ENCODE measurements around the gene IRF2.

IRF2 gene

DNA sequence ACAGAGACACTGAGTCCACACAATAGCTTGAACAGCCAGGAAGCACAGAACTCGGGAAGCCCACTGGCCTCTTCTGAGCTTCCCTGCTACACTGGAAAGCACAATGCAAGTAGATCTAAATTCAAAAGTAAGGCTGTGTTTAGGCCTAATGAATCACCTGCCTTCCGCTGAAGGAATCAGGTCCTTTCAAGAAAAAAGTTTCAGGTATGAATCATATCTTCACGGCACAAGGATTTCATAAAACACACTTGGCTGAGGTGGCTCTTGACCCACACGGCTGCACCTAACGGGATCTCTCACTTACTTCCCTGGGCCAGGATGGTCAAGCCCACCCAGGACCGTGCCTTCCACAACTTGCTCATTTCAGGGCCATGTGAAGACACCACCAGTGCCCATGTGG, 59.3 kb downstream of the IRF2 start:
- H3K4me3 ChIP-seq (replicated peaks; ENCODE audit: low read depth, low read length): no peak overlapping the region

GRCh38 chr4:184413261-184414046, 60.9 kb downstream of the IRF2 start:
- no peak for DNase-seq (ENCODE audit: extremely low read depth, low read depth)
- TF ChIP-seq CTCF (IDR thresholded peaks at IDR 0.05; ENCODE audit: low read depth, low read length, missing control alignments): no peak
- no peak overlapping the region for H3K4me3 ChIP-seq (replicated peaks; ENCODE audit: low read depth, low read length)

More for the DNA sequence above, 59.3 kb downstream of the IRF2 start:
- TF ChIP-seq CTCF (IDR thresholded peaks at IDR 0.05; ENCODE audit: low read depth, low read length, missing control alignments): no peak
- DNase-seq (ENCODE audit: extremely low read depth, low read depth): no peak

DNA sequence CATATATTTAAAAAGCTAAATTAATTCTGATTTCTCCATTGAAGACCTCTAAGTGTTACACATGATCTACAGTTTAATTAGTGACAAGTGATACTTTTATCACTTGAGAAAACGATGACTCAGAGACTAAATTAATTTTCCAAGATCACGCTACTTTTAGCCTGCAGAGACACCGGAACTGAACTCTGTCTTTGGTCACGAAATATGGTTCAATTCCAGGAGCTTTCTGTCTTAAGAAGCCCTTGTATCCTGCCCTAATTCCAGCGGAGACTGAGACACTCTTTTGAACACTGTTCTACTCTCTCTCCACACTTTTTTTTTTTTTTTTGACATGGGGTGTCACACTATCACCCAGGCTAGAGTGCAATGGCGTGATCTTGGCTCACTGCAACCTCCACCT, 63.6 kb downstream of the IRF2 start:
- TF ChIP-seq CTCF (IDR thresholded peaks at IDR 0.05; ENCODE audit: low read depth, low read length, missing control alignments): no peak
- DNase-seq (ENCODE audit: extremely low read depth, low read depth): no peak
- no peak overlapping the region for H3K4me3 ChIP-seq (replicated peaks; ENCODE audit: low read depth, low read length)

DNA sequence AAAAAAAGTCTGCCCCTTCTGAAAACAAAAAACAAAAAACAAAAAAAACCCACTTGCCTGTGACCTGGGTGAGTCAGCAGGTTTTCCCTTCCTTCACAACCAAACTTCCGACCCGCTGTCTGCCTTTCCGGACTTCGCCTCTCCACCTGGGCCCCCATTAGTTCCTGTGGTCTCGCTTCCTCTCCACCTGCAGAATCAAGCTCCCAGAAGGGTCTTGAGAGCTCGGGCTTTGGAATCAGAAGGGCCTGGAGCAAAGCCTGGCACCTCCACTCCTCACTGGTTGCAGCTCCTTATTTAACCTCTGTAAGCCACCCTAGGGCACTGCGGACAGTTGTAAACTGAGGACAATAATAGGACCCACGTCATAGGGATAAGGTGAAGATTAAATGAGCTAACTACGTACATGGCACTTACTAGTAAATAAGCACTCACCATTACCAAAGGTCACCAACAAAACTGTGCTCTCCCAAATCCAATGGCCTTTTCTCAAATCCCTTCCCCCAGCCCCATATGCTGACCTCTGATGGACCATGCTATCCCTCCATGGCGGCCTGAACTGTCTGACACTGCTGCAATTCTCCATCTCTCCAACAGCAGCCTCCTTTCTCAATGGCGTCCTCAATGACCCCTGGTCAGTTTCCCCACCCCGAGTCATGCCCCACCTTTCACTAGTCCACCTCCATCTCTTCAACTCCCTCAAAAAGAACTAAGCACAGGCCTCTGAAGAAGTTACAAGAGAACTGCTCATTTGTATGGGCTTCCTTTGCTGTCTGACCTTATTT, 64.2 kb downstream of the IRF2 start:
- no peak overlapping the region for H3K4me3 ChIP-seq (replicated peaks; ENCODE audit: low read depth, low read length)
- DNase-seq (ENCODE audit: extremely low read depth, low read depth): no peak
- TF ChIP-seq CTCF (IDR thresholded peaks at IDR 0.05; ENCODE audit: low read depth, low read length, missing control alignments): no peak

DNA sequence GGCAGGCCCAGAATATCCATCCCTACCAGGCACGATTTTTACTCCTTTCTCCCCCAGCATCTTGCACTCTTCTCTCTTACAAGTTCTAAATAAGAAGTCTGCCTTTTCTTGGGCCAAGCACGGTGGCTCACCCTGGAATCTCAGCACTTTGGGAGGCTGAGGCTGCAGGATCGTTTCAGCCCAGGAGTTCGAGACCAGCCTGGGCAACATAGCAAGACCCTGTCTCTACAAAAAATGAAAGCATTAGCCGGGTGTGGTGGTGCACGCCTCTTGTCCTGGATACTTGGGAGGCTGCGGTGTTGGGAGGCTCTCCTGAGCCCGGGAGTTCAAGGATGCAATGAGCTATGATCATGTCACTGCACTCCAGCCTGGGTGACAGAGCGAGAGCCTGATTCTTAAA, 64.8 kb downstream of the IRF2 start:
- no peak overlapping the region for H3K4me3 ChIP-seq (replicated peaks; ENCODE audit: low read depth, low read length)
- no peak for DNase-seq (ENCODE audit: extremely low read depth, low read depth)
- no peak for TF ChIP-seq CTCF (IDR thresholded peaks at IDR 0.05; ENCODE audit: low read depth, low read length, missing control alignments)

- TF ChIP-seq CTCF (IDR thresholded peaks at IDR 0.05; ENCODE audit: low read depth, low read length, missing control alignments): no peak
- DNase-seq (ENCODE audit: extremely low read depth, low read depth): no peak
- no peak overlapping the region for H3K4me3 ChIP-seq (replicated peaks; ENCODE audit: low read depth, low read length)
Observed at GRCh38 chr4:184408684-184409081, 65.7 kb downstream of the IRF2 start.

All from HFF-Myc (cell line).